HG03103 (cell line): Measurements from ENCODE around the gene ARHGEF37.
"Not testable (repeated sequence)": the region's sequence is repeated elsewhere in the genome, so short reads cannot be mapped to it uniquely, and the experiment has no call there.

Experiments
- ATAC-seq: cut with Tn5 transposase; IDR thresholded peaks from one replicate; pipeline ENCODE4 v1.9.1; 2021; ENCODE audit warnings: low read depth; ENCODE audit not compliant: unreplicated experiment

The ARHGEF37 gene

DNA sequence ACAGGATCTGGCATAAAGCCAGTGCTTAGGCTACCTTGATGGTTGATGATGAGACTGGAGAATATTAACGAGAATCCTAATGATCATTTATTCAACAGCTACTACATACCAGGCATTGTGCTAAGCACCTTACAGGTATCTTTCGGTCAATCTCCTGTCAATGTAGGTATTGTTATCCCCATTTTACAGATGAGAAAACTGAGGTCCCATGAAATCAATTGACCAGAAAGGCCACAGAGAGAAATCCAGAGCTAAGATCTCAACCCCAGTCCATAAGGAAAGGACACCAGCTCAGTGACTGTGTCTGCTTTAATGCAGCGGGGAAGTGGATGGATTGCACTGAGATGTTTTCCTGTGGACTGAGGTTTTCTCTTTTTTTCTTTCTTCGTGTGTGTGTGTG, 63.3 kb downstream of the ARHGEF37 start:
- no peak for ATAC-seq

DNA sequence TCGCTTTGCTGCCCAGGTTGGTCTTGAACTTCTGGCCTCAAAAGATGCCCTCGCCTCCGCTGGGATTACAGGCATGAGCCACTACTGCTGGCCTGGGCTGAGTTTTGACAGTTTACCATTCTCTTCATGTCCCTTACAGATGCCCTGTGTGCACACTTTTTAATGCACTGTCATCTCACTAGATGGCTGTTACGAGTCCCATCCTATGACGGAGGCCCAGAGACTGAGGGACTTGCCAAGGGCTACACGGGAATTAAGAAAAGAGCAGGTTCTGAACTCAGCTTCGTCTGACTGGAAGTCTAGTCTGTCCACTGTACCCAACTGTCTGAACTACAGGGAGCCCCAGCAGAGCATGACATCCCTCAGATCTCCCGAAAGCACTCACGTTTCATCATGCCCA, 63.9 kb downstream of the ARHGEF37 start:
- ATAC-seq = no peak

DNA sequence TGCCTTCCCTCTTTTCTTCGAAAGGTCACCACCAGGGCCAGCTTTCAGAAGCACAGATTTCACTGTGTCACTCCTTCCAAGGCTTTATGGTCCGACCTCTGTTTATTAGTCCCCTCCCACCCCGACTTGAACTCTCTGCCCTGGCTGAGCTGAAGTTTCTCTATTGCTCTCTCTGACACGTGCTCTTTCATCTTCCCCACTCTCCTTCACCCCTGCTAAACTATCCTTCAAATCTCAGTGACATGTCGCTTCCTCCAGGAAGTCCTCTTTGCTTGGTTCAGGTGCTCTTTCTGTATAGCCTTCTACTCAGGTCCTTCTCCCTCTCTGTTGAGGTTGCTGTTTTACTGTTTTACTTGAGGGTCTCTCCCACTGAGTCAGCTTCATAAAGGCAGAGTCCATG, 64.4 kb downstream of the ARHGEF37 start:
- no peak for ATAC-seq

DNA sequence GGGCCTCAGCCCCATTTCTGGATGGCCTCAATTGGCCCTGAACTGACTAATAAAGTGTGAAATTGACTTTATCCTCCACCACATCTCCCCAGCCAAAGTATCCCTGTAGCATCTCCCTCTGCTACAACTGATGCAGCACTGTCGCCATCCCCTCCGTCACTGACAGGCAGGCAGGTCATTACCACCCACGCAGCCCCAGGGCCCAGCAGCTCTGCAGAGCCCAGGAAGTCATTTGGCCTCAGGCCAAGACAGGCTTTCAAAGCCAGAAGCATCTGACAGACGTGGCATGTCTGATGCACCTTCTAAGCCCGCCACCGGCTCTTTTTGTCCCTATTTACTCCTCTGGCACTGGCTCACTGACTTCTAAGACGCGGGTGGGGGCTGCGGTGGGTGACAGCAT, 65.3 kb downstream of the ARHGEF37 start:
- no peak for ATAC-seq

DNA sequence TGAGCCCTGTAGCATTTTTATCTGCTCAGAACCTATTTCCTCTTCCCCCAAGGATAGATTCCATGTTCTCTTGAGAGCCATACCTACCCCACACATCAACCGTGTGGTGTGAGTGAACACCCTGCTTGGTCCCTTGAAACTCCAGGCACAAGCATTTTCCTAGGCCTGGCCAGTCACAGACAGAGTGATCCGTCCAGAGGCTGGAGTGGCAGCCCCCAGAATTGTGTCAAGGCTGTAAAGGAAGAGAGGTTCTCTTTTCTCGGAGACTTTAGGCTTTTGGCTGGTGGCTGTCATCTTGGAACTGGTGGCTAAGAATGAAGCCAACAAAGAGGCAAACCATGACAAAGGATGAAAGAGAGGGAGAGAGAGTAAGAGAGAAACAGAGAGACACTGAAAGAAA, 66.0 kb downstream of the ARHGEF37 start:
- no peak for ATAC-seq

DNA sequence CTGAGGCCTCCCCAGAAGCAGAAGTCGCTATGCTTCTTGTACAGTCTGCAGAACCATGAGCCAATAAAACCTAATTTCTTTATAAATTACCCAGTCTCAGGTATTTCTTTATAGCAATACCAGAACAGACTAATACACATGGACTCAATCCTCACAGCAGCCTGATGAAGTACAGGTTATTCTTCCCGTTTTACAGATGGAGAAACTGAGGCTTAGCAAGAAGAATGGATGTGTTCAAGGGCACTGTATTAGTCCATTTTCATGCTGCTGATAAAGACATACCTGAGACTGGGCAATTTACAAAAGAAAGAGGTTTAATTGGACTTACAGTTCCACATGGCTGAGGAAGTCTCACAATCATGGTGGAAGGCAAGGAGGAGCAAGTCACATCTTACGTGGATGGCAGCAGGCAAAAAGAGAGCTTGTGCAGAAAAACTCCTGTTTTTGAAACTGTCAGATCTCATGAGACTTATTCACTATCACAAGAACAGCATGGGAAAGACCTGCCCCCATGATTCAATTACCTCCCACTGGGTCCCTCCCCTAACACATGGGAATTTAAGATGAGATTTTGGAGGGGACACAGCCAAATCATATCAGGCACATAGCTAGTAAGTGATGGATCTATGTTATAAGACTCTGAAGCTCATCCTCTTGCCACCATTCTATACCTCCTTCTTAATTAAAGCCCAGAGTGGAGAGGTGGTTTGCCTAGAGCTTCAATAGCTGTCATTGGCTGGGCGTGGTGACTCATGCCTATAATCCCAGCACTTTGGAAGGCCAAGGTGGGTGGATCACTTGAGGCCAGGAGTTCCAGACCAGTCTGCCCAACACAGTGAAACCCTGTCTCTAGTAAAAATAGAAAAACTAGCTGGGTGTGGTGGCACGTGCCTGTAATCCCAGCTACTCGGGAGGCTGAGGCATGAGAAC, 67.4 kb downstream of the ARHGEF37 start:
- ATAC-seq = not testable (repeated sequence)

DNA sequence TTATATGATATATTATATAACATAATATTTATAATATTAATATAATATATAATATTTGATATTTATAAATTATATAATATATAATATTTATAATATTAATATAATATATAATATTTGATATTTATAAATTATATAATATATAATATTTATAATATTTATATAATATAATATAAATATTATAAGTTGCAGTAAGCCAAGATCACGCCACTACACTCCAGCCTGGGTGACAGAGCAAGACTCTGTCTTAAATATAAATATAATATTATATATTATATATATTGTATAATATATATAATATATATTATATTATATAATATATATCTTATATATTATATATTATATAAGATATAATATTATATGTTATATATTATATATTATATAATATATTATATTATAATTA, 68.4 kb downstream of the ARHGEF37 start:
- ATAC-seq = not testable (repeated sequence)

DNA sequence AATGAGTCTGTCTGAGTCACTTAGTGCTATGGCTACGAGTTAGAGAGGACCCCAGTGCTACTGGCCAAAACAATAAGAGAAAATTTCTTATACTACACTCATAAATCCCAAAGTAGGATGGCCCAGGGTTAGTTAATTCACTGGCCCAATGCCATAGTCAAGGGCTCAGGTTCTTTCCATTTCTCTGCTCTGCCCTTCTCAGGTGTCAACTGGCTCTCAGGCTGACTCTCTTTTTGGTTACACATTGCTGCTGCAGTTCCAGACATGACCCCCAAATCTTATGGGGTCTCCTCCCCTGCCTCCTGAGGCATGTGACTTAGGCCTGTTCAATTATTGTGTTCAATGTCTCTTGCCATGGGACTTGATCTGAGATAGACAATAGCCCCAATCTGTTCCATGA, 70.4 kb downstream of the ARHGEF37 start:
- no peak for ATAC-seq

DNA sequence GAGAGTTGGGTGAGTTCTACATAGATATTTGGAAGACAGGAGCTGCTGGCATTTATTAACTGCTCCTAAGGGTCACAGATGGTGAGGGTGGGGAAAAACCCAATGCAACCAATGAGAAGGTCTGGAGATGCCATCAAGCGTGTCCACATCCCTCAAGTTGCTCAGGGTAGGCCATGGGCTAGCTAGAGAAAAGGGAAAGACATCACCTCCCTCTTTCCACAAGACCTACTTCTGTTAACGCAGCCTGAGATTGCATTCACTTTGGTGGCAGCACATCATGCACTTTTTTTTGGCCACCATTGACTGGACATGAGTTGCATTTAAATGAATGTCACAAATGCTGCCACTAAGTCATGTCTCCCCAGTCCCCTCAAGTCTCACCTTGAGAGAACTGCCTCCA, 71.4 kb downstream of the ARHGEF37 start:
- no peak for ATAC-seq

DNA sequence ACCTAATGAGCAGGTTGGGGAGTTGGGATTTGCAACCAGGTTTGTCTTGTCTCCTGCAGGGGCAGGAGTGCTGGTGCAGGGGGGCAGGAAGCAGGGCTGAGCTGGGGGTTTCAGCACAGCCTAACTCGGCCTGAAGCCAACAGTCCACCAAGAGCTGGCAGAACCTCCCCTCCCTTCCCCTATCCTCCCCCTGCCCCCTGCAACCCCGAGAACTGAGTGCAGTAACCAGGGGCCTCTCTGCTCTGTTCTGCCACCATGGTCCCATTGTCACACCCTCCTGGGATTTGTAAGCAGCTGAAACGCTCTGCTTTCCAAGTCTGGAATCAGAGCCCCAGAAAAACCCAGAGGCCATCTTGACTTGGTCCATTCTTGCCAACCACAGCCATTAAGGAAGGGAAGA, 72.9 kb downstream of the ARHGEF37 start:
- ATAC-seq = no peak

DNA sequence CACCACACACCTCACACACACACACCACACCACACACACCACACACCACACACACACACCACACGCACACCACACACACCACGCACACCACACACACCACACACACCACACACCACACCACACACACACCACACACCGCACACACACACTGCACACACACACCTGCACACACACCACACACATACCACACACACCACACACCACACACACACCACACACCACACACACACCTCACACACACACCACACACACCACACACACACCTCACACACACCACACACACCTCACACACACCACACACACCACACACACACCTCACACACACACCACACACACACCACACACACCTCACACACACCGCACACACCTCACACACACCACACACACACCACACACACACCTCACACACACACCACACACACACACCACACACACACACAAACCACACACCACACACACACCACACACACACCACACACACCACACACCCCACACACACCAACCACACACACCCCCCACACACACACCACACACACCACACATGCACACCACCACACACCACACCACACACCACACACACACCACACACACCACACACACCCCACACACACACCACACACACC, 73.7 kb downstream of the ARHGEF37 start:
- ATAC-seq = no peak

DNA sequence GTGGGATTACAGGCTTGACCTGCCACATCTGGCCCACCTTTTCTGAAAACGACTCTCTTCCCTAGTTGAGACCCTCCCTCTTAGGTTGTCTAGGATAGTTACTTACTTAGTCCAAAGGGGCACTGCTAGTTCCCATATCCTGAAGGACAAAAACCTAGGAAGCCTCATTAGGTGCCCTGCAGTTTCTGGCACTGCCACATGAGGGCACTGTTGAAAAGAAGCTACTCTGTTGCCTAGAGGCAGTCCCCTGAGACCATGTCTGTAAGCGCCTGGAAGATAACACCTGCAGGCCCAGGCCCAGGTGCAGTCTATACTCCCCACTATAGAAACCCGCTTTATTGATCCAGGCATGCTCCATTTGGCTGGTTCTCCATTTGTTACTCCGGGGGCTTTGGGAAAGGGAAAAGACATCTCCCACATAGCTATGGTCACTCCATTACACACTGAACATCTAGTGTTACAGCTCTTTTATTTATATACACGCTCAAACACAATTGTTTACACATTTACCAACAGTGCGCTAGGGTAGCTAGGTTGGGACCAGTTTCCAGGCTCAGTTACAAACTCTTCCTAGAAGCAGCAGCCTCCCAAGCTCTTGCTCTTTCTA, 75.4 kb downstream of the ARHGEF37 start:
- ATAC-seq = no peak

DNA sequence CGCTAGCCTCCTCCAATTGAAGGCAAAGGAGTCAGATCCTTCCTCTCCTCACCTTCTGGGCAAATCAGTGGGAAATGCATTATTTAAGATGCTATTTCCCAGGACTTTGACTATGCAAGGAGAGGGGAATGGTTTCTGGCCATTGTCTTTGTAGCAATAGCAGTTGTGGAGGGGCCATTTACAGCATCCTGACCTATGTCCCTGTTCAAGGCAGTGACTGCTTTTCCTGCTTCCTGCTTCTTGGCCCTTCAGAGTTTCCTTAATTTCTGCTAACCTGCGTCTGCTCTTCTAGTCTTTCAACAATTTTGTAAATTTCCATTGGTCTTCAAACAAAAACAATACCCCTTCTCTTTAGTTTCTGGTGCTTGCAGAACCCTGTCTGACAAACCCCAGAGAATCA, 76.0 kb downstream of the ARHGEF37 start:
- ATAC-seq = no peak

DNA sequence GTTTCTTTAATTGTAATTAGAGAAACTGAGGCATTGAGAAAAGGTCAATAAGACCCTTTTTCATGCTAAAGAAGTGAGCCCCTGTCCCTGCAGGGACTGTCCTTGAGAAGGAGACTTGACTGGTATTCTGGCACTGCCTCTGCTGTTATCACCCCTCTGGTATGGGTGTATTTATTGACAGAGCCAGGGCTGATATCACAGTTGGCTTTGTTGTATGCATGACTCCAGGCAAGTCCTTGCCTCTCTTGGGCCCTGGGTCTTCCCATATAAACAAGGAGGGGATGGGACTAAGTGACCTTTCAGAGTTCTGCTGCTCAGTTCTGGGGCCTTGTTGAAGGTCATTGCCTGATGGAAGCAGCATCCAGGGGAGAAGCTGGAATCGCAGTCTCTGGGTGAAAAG, 77.0 kb downstream of the ARHGEF37 start:
- no peak for ATAC-seq

DNA sequence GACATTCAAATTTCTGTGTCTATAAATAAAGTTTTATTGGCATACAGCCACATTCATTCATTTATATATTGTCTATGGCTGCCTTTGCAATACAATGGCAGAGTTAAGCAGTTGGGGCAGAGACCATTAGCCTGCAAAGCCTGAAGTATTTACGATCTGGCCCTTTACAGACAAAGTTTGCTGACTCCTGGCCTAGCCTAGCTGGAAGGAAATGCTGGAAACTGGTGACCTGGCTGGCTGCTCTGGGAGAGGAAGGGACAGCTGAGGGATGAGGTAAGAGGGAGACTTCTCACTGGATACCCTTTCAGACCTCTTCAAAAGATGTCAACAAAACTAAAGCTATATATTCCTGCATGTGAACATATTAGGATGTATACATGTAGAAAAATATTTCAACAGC, 82.8 kb downstream of the ARHGEF37 start:
- no peak for ATAC-seq

DNA sequence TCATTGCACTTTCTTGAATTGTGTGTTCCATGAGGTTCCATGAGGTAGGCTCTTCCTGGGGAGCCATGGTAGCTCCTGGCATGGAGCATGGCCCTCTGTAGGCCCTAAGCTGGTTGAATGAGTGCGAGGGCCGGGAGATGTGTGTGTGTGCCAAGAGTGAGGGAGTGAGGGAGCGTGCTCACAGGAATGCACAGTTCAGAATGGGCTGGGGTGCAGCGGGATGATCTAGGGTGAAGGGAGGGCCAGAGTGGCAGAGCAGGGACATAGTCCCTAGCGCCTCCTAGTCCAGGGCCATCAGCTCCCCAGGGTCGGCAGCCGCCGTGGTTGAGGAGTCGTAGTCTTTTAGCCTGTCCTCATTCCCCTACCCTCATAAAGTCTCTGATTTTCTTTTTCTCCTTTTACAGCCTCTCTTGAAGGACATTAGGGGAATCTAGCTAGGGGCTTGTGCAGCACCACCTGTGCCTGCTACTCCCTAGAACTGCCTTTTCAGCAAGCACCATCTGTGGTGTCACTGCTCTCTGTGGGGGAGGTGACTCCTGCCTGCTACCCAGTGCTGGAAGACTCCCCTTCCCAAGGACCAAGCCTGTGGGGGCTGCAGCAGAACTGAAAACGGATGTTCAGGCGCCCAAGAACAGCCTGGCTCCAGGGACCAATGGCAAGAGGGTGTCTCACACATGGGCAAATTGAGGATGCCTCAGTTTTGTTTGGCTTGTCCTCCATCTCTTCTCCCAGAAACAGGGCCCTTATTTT, 83.5 kb downstream of the ARHGEF37 start:
- no peak for ATAC-seq

DNA sequence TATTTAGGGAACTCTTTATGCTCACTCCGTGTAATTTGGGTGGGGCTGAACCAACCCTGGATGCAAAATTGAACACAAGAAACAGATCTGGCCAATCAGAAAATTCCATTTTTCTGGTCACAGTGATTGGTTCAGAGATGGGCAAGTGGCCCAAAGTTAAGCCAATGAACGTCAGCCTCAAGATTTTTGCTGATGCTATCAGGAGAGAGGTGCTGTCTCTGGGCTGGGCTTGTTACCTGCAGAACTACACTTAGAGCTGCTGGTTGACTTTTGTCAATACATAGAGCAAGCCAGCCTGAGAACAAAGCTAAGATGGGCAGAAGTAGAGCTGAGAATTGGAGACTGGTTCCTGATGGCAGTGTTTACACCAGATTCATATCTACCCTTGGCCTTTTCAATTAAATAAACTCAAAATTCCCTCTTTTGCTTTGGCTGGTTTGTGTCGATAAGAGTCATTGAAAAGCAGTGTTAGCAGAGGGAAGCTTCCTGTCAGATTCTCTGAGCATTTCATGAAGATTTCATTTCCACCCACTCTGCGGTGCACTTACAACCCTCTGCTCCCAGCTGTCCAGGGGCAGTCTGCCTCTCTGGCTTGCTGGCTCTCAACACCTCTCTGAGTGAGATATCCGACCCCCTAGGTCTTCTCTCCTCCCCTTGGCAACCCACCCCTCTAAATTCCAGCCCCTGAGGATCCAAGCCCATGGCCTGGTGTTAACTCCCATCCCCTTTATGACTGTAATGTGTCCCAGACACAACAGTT, 84.3 kb downstream of the ARHGEF37 start:
- no peak for ATAC-seq

DNA sequence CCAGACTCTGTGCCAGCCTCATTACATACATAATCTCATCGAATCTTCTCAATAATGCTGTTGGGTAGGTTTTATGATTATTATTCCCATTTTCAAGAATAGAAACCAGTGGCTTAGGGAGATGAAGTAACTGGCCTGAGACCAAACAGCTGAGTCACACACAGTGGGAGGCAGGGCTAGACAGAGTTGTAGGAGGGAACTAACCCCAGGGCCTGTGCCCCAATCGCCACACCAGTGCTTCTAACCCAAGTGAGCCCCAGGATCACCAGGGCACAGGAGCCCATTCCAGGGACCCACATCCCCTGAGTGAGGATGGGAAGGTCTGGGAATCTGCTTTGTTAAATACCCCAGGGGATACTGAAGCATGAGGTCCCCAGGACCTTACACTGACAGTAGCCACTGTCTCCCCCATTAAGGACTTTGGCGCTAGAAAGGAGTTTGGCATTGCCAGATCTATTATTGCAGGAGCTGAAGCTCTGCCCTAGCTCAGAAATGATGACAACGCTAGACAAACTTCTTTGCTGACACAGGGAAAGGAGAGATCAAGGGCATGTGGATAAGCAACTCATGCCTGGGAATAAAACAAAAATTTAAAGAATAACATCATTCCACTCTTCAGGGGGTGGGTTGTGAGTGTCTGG, 85.0 kb downstream of the ARHGEF37 start:
- ATAC-seq = no peak

DNA sequence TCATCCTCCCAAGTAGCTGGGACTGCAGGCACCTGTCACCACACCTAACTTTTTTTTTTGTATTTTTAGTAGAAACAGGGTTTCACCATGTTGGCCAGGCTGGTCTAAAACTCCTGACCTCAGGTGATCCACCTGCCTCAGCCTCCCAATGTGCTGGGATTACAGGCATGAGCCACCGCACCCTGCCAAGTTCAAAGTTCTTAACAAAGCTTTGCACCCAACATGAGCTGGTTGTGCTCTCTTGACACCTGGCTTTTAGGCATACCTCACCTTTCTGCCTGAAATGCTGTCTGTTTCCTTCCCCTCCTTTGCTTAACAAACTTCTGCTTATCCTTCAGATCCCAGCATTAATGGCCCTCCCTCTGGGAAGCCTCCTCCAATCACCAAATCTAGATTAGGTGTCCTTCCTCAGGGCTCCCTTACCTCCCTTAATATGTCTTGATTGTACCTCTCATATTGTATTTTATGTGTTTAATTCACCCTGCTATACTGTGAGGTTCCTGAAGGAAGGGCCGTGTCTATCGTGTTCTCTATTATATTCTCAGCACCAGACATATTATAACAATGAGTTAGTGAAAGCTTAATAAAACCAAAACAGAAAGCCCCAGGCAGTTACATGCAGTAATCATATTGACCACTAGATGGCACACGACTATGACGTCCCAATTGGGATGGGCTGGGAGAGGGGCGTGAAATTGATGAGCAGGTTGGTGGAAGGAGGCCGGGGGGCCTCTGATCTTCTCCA, 86.0 kb downstream of the ARHGEF37 start:
- peak; percentile 51 for ATAC-seq
